ENCODE results near the gene KLHL29.
"Not testable (repeated sequence)": the region's sequence is repeated elsewhere in the genome, so short reads cannot be mapped to it uniquely, and the experiment has no call there.

The KLHL29 gene

GRCh38 chr2:23705771-23706612, 321.0 kb downstream of the KLHL29 start:
- DNase-seq: no peak

DNA sequence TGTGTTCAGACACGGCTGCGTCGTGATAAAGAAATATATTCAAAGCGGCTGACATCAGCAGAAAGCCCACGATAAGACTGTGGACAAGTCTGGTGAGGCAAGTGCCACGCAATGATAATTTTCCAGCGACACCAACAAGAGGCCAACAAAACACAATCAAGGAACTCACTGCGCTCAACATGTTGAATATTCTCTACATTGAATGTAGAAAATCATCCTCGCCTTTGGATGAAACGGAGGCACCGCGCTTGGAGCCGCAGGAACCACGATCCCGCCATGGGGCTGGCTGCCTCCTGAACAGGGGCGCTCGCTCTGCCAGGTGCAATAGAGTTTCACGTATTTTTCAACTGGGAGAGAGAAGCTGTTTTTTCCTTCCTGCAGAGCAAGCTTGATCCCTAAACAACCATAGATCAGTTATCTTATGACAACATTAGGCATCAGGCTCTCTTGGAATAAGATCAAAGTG, 321.7 kb downstream of the KLHL29 start:
- DNase-seq: no peak

- DNase-seq: no peak
These were observed 322.1 kb downstream of the KLHL29 start for GRCh38 chr2:23707096-23707495.

DNA sequence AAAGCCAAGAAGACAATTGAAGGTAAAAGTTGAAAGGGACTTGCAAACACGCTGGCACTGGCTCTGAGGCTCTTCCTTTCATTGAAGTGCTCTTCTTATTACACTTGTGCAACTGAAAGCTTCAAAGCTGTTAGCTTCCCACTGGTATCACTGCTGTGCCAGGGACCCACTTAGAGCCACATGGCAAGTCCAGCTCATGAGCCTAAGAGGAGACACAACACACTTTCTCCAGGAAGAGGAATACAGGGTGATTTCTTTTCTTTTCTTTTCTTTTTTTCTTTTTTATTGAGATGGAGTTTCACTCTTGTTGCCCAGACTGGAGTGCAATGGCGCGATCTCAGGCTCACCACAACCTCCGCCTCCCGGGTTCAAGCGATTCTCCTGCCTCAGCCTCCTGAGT, 323.8 kb downstream of the KLHL29 start:
- no peak for DNase-seq

GRCh38 chr2:23709311-23709710, 324.3 kb downstream of the KLHL29 start:
- no peak for DNase-seq

GRCh38 chr2:23711979-23712755, 327.2 kb downstream of the KLHL29 start:
- peak; percentile 84 for DNase-seq

- DNase-seq: no peak
These were observed 327.8 kb downstream of the KLHL29 start for GRCh38 chr2:23712756-23713151.

- DNase-seq: no peak
These were observed 328.4 kb downstream of the KLHL29 start for GRCh38 chr2:23713351-23713750.

DNA sequence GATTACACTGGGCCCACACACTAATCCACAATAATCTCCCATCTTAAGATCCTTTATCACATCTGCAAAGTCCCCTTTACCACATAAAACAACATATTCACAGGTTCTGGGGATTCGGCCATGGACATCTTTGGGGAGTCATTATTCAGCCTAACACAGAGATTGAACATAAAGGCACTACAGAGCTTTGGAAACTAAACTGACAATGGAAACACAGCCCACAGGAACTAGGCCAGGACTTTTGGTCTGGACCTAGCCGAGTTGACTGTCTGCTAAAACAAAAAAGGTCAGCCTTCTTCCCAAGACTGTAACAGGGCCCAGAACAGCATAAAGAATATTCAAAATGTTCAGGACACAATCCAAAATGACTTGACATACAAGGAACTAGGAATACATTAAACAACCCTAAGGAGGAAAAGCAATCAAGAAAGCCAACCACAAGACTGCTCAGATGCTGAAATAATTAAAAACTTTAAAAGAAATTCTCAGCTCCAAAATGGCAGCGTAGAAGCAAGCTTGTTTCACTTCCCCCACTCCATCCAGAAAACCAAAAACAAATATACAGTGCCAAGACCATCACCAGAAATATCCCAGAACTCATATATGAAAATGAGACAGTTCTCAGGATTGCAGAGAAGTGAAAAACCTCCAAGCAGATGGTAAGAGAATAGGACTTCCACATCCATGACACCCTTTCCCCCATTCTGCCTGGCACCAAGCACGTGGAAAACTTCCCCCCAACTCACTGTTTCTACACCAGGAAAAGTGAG, 334.1 kb downstream of the KLHL29 start:
- no peak for DNase-seq

- DNase-seq: no peak
These were observed 334.7 kb downstream of the KLHL29 start for GRCh38 chr2:23719716-23720115.

DNA sequence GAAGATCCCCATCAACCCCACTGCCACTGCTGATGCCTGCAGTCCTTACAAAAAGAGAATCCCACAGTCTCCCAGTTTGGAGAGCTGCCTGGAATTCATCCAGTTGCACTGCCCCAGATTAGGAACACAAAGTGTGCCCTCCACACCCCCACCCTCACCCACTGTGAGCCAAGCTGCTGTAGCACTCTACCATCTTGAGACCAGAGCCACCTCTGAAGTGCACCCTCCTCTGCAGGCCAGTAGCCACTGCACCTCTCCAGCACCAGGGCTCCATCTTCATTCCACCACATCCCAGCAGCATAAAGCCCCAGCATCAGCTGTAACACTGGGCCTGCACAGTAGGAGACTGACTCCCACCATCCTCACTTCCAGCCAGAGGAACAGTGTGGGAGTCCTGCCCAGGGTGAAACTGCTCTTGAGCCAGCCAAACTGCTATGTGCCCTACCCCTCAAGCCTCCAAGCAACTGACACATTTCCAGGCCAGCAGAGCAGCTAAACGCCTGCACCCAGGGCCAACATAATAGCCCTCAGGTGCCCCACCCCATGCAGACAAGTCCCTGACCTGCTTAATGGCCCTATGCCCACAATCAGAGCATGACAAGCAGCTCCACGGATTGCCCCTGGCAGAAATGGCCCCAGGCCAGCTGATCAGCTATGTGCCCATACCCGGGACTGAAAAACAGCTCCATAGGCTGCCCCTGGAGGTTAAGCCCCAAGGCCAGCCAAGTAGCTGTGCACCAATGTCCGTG, 335.9 kb downstream of the KLHL29 start:
- no peak for DNase-seq

DNA sequence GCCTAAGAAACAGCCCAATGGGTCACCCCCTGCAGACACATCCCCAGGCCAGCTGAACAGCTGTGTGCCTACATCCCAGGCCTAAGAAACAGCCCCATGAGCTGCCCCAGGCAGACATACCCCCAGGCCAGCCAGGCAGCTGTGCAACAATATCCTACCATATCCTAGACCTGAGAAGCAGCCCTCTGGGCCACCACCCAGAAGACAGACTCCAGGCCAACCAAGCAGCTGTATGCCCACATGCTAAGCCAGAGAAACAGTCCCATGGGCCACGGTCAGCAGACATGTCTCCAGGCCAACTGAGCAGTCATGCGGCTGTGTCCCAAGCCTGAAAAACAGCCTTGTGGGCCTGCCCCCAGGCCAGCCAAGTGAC, 336.5 kb downstream of the KLHL29 start:
- DNase-seq: no peak

- no peak for DNase-seq
These were observed 337.3 kb downstream of the KLHL29 start for GRCh38 chr2:23722255-23722654.

GRCh38 chr2:23723029-23723428, 338.1 kb downstream of the KLHL29 start:
- not testable (repeated sequence) for DNase-seq

DNA sequence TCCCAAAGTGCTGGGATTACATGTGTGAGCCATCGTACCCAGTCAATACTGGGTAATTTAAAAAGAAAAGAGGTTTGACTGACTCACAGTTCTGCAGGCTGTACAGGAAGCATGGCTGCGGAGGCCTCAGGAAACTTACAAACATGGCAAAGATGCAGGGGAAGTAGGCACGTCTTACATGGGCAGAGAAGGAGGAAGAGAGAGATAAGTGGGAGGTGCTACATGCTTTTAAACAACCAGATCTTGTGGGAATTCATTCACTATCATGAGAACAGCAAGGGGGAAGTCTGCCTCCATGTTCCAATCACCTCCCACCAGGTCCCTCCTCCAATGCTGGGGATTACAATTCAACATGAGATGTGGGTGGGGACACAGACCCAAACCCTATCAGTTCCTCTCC, 349.4 kb downstream of the KLHL29 start:
- no peak for DNase-seq

GRCh38 chr2:23736783-23737182, 351.8 kb downstream of the KLHL29 start:
- DNase-seq: not testable (repeated sequence)

GRCh38 chr2:23745068-23745725, 360.2 kb downstream of the KLHL29 start:
- no peak for DNase-seq

GRCh38 chr2:23745726-23746105, 360.7 kb downstream of the KLHL29 start:
- DNase-seq: peak; percentile 70

- DNase-seq: no peak
These were observed 361.3 kb downstream of the KLHL29 start for GRCh38 chr2:23746141-23746863.

DNA sequence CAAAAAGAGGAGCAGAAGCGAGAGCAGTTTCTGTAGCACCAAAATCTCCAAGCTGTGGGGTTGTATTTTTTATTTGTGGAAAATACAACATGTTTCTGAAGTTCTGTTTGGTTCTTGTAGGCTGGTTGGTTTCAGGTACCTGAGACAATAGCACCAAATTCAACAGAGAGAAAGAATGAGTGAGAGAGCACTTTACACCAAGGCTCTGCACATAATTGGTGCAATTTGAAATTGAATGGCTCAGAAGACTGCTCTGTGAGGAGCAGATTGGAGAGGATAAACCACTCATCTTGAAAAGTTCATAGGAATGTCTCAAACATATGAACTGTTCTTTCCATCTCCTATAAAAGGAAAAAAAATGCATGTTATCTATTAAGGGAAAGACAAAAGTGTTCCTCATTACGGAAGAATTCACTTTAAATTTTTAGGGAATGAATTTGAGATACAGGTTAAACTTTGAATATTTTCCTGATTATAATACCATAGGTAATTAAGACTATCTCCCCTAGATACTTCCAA, 366.8 kb downstream of the KLHL29 start:
- no peak for DNase-seq

Measured in eye (tissue), 1 donor.